Cortex of kidney (tissue), 1 donor: Measurements from ENCODE around the gene LTF.
"Not testable (repeated sequence)": the region's sequence is repeated elsewhere in the genome, so short reads cannot be mapped to it uniquely, and the experiment has no call there.

ENCODE experiments used
- DNase-seq: peaks from one replicate; lab custom pipeline; 2025; lab: John Stamatoyannopoulos, UW

LTF gene

GRCh38 chr3:46393554-46394434 is 70.9 kb downstream of the LTF start:
- DNase-seq, result no peak

- no peak for DNase-seq
These were observed 71.7 kb downstream of the LTF start for GRCh38 chr3:46393011-46393410.

GRCh38 chr3:46391526-46391925 is 73.2 kb downstream of the LTF start:
- not testable (repeated sequence) for DNase-seq

- no peak for DNase-seq
These were observed 75.4 kb downstream of the LTF start for GRCh38 chr3:46389306-46389705.

GRCh38 chr3:46388847-46389246 is 75.9 kb downstream of the LTF start:
- not testable (repeated sequence) for DNase-seq

DNA sequence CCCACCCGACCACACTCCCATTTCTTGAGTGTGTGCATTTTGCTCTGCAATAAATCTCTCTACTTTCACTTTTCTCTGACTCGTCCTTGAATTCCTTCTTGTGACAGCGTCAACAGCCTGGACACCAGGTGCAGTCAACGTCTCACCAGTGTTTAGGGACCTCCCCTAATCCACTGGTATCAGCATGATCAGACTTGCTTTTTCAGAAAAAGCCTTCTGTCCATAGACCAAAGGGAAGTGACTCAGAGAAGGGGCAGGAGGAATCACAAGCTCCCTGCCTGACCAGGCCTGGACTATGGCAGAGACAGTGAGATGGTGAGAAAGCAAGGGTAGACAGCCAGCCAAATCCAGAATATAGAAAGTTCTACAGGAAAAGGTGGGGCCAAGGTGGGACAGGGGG is 78.5 kb downstream of the LTF start:
- no peak for DNase-seq
